ENCODE measurements around the gene MYO6.

GRCh38 chr6:75913040-75913439 lies 164.0 kb downstream of the MYO6 start:
- TF ChIP-seq ZNF394 (tag by site-specific recombination; IDR thresholded peaks at IDR 0.05; ENCODE audit: borderline replicate concordance) (no peak), PRDM4 (tag by site-specific recombination; IDR thresholded peaks at IDR 0.05) (no peak), ZFP41 (tag by site-specific recombination; IDR thresholded peaks at IDR 0.05; ENCODE audit: borderline replicate concordance) (no peak), ZFP69B (tag by site-specific recombination; IDR thresholded peaks at IDR 0.05) (no peak), CTCF (tag by site-specific recombination; IDR thresholded peaks at IDR 0.05) (no peak), BCL11B (tag by site-specific recombination; IDR thresholded peaks at IDR 0.05; ENCODE audit: low read depth) (no peak), ZNF274 (IDR thresholded peaks at IDR 0.05; ENCODE audit: low read length) (no peak), ZNF274 (tag by site-specific recombination; IDR thresholded peaks at IDR 0.05; ENCODE audit: borderline replicate concordance) (no peak), SP2 (tag by site-specific recombination; IDR thresholded peaks at IDR 0.05) (no peak), ZIC2 (tag by site-specific recombination; IDR thresholded peaks at IDR 0.05) (no peak)
